ENCODE results near the gene RNF207. TPM values are rescaled to one million over a fixed set of nuclear protein-coding genes. Genes with fewer than 3 reads are reported as not detected.

Gene RNF207
- polyA plus RNA-seq, 1 donor = 32.9 TPM

DNA sequence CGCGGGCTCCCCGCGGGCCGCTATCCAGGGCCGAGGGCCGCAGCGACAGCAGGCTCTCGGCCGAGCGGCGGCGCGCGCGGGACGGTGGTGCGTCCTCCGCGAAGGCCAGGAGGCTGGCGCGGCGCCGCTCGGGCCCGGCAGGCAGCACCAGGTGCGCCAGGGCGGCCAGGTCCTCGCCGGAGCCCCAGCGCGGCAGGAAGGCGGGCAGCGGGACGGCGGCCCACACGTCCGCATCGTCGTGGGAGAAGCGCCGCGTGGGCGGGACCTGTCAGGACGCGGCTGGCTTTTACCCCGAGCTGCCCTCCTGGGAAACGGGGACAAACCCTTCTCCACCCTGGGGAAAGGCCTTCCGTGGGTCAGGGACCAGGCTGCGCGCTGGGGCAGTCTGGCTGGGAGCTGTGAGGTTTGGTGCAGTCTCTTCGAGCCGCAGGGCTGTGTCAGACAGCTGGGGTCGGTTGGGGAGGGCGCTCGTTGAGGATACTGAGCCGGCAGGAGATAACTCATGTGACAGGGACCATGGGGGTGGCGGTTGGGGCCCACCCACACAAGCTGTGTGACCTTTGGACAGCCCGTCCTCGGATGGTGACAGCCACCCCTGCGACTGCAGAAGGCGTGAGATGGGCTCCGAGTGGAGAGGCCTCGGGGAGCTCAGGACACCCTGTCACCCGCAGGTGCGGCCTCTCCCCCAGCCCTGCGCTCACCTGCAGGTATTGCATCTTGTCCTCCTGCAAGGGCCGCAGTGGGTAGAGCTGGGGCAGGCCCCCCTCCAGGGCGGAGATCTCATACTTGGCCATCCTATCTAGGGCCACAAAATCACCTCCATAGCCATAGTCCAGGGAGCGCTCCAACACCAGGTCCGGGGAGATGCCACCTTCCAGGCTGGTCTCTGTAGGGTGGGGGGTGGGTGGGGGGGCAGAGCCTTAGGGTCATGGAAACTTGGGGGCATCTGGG, 44.1 kb downstream of the RNF207 start:
- no peak for DNase-seq

DNA sequence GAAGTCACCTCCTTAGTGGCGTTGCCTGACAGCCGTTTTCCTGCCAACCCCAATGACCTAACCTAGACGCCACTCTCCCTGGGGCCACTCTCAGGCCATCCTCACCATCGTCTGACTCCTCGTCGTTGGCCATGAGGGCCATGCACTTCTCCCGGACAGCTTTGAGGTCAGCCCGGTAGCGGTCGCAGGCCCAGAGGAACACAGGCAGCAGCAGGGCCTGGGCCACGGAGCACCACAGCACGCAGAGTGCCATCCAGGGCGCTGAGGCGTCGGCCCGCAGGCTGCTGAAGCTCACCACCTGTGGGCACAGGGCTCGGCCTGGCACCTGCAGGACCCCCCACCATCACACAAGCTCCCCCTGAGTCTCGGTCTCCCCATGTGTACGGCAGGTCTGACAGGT, 45.3 kb downstream of the RNF207 start:
- no peak for DNase-seq

DNA sequence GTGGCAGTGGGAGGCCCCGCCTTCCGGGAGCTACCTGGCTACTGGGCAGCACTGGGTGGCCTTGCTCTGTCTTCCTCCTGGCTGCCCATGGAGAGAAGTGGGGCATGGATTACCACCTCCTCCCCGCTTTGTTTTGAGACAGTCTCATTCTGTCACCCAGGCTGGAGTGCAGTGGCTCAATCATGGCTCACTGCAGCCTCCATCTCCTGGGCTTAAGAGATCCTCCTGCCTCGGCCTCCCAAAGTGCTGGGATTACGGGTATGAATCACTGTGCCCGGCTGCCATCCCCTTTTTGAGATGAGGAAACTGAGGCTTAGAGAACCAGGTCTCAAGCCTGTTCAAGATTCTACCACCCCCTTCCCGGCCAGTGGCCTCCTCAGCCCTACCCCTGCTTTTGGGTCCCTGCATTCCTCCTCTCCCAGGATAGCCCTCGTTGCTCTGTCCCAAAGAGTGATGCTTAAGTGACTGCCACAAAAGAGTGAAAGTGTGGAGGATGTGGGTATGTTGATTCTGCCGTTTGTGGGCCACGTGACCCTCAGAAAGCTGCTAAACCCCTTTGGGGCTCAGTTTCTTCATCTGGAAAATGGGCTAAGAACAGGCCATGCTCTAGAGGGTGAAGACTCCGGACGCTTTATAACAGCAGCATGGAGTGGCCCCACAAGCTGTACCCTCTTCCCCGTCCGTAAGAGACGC, 45.9 kb downstream of the RNF207 start:
- no peak for DNase-seq

DNA sequence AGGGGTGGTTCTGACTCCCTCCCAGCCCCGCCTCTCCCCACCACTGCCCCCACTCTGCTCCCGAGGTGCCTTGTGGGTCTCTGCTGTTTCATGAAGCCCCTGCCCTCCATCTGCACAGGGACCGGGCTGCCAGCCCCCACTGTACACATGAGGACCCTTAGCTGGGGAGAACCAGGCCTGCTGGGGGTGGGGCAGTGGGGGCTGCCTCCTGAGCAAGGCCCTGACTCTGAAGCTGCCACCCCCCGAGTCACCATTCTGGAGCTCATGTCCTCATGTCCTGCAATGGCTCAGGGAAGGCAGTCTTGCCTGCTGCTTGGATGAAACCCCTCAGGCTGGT, 46.4 kb downstream of the RNF207 start:
- DNase-seq = no peak

DNA sequence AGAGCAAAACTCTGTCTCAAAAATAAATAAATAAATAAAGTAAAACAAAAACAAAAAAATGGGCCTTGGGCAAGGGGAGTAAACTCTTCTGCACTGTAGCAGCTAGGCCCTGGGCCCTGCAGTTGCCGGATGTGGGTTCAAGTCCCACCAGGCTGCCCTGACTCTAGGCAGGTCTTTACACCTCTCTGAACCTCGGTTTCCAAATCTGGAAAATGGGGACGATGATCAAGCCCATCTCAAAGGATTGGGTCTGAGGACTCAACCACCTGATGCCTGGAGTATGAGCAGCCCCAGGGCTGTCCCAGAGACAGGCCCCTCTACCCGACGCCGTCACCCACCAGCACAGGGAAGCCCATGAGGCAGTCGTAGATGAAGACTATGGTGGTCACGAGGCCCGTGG, 47.5 kb downstream of the RNF207 start:
- no peak for DNase-seq

DNA sequence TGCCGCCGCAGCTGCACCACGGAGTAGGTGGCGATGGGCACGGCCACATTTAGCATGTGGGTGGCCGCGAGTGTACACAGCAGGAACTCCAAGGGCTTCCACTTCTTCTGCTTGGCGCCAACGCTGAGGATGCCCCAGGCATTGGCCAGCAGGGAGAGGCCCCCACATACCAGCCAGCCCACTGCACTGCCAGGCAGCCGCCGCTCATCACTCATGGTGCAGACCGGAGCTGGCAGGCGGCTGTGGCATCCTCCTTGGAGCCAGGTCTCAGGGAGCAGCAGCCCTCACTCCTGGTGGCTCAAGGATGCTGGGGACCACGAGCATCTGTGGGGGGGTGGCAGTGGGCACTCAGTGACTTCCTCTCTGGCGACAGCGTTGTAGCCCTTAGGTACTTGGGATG, 48.8 kb downstream of the RNF207 start:
- no peak for DNase-seq

DNA sequence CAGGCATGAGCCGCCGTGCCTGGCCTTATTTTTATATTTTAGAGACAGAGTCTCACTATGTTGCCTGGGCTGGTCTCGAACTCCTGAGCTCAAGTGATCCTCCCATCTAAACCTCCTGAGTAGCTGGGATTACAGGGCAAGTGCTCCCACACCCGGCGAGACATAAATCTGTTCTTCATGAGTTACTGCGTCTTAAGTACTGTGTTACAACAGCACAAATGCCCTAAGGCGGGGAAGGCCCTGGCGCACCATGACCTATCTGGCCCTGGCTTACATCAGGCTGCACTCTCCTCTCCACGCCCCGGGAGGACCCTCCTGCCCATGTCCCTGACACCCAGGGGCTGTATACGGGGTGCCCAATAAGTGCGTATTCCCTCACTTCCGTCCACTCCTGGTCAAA, 50.7 kb downstream of the RNF207 start:
- no peak for DNase-seq

DNA sequence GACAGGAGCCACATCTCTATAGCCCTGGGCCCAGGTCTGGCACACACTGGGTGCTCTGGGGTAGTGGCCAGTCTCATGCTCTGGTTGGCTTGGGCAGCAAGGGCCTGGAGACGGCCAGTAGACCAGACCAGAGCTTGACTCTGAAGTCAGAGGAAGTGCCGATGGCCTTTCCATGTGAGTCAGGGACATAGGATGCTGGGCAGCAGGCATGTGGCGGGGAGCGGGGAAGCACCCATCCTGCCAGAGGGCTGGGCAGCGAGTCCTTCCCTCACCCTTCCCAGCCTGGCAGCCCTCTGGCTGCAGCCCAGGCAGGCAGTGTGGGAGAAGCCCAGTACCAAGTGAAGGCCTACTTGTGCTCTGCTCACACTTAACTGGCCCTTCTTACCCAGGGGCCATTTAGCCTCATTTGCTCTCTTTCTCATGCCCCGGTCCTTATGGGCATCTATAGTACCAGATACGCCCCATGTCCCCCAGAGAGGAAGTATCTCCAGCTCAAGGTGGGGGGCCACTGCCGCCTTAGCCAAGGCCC, 51.7 kb downstream of the RNF207 start:
- no peak for DNase-seq

DNA sequence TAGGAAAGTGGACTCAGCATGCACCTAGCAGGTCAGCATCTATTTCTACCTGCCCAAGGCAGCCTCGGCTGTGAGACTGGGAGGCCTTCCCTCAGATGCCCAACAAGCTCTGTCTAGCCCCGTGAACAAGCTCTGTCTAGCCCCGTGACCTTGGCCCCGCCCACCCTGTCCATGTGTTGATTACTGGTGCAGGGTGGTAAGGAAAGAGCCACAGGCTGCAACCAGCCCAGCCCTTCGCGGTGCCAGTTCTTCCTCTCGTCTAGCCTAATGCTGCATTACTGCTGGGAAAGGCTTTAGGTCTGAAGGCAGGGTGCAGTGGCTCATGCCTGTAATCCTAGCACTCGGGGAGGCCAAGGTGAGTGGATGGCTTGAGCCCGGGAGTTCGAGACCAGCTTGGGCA, 52.8 kb downstream of the RNF207 start:
- DNase-seq = no peak

DNA sequence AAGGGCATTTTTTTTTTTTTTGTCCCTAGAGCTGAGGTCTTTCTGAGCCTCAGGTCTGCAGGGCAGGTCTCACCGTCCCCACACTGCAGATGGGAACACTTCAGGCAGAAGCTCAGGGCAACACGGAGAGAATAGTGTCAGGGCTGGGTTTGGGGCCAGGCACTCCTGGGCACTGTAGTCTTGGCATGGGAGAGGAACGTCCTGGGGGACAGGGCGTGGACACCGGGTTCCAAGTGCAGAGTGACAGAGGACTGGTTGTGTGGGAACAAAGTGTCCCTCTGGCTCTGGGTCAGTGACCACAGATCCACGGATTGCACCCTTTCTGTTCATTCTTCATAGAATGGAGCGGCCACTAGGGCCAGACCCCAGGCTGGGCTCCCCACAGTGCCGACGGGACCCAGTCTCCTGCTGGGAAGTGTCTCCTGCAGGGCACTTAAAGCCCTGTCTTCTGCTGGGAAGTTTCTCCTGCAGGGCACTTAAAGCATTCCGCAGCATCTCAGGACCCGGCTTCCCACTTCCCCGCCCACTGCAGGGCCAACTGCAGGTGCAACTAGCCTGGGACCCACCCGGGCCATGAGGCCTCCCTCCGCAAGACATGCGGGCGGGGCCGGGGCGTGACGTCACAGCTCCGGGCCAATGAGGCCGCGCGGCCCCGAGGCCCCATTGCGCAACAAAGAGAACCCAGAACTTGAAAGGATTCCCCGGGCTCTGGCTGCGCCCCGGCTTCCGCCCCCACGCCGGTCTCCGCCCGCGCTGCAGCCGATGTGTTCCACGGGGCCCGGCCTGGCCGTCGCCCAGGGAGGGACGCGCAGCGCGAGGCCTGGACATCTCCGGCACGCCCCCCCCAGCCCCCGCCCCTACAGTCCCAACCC, 53.8 kb downstream of the RNF207 start:
- peak; percentile 73 for DNase-seq

DNA sequence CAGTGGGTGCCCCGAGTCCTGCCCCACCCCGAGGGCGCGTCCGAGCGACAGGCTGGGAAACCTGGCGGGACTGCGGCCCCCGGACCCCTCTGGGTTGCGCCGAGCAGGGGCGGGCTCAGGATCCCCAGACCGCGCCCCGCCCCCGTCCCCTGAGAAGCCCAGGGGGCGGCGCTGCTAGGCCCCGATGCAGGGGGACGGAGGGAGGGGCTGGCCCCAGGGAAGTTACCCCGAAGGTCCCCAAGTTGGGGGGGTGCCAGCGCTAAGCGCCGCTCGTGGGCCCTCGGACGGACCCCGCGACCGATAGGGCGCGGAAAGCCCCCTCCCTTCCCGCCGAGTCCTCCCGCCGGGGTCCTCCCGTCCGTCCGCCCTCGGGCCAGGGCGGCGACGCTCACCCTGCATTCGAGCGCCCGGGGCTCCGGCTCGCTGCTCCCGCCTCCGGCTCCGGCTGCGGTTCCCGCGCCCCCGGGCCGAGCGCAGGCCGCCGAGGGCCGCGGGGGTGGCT, 54.6 kb downstream of the RNF207 start:
- DNase-seq = no peak

DNA sequence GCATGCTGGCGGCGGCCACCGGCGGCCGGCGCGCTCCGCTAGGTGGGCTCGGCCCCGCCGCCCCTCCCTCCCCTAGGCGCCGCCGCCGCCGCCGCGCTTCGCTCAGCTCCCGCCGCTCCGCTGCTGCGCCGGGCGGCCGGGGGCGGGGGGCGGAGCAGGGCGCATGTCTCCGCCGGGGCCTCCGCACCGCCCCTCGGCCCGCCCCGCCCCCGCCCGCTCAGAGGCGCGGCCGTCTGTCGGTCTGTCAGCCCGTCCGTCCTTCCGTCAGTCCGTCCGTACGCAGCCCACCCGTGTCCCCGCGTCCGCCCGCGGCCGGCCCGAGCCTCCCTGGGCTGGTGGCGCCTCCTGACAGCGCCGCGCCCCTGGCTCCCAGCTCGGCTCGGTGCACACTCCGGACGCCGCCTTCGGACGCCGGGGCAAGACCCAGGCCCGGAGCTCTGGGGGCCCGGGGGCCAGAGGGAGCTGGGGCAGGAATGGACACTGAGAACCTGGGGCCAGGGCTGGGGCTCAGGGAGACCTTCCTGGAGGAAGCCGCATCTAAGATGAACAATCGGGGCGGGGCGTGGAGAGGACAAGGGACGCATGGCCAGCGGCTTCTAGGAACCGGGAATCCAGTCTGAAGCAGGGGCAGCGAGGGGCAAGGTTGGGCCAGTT, 55.2 kb downstream of the RNF207 start, which contains the start of gene GPR153:
GPR153 (minus strand) TSS at position 138 of the 654 bp plus-strand sequence. CDS start 6,193 bp downstream, outside the sequence.
- DNase-seq = no peak

DNA sequence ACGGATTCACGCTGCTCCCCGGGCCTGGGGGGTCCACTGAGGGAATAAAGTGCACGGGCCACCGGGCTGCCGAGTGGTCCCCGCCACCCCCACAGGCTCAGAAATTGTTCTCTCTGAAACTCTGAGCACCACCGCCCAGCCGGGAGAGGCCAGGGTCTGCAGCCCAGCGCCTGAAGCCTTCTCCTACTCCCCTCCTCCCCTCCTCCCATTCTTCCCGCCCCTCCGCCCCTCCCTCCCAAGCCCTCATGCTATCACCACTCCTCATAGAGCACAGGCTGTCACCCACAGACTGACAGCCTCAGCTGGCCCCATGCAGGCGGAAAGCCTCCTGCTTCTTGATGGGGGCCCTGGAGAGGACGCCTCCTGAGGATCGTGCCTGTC, 55.7 kb downstream of the RNF207 start:
- DNase-seq = no peak

DNA sequence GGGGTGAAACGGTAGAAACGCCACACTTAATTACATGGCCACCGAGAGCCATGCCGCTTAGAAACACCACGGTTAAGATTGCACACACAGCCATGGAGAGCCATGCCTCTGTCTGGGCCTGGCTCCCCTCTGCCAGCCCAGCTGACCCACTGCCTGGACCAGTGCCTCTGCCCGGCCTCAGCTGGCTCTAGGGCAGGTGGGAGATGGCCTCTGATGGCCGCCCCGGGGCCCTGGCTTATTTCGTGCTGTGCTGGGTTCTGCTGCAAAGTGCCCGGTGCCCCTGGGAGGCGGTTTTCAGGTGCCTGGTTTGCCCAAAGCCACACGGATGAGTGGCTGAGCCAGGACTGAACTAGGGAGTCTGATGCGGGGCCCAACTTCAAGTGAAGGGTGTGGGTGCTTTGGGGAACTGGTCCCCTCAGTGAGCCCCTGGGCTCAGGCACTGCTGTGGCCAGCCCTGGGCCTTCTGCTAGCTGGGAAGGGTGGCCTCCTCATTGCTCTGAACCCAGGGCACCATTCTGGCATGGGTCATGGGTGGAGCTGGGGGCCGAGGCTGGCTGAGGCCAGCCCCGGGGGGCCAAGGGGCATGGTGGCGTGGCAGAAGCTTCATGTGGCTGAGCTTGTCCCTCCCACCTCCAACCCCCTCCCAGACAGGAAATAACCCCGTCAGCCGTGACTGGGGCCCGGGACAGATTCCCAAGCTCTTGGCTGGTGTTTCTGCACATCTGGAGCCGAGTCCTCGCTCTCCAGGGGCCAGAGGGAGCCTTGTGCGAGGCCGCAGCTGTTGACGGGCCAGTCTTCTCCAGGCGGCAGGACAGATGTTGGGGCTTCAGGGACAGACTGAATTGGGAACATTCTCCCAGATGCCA, 56.9 kb downstream of the RNF207 start:
- peak; percentile 87 for DNase-seq

DNA sequence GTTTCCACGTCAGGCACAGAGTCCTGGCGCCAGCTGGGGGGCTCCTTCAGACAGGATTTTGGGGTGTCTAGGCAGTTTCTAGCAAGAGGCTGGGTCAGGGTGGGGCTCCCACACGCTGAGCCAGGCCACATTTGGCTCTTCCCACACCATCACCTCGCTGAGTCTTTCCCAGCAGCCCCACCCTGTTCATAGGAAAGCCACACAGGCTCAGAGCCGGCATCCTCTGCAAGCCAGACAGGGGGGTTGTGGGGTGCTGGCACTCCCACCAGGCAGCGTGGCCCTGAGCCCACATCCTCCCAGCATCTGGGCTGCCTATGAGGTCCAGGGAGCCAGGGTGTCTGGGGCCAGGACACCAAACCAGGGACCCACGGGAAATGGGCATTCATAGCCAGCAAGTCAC, 57.8 kb downstream of the RNF207 start:
- DNase-seq = no peak

DNA sequence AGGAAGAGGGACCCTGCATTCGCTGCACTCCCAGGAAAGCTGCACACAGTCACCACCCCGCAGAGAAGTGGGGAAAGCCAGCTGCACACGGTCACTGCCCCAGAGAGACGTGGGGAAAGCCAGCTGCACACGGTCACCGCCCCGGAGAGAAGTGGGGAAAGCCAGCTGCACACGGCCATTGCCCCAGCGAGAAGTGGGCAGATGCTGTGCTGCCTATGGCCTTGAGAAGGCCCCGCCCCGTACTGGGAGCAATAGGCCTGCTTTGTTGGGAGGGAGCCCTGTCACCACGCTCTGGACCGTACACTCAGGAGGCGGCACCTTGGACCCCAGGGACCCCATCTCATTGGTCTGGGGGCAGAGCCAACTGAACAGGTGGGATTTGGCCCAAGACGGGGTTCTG, 59.2 kb downstream of the RNF207 start:
- DNase-seq = no peak

DNA sequence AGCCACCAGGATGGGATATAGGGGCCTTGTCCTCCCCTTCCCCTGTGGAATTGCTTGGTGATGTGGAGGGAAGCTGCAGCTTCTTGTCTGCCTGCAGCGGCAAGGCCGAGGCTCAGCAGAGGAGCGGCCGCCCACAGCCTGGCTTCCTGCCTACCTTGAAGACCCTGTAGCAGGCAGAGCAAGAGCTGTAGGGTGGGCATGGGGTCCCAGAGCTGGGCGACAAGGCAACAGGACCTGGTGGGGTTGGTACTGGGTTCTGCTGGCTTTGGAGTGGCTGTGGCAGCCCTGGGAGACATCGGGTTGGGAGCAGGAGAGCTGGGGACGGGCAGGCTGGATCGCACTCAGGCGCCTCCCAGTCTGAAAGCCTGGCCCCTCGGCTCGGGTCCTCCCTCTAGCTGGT, 60.7 kb downstream of the RNF207 start:
- no peak for DNase-seq

DNA sequence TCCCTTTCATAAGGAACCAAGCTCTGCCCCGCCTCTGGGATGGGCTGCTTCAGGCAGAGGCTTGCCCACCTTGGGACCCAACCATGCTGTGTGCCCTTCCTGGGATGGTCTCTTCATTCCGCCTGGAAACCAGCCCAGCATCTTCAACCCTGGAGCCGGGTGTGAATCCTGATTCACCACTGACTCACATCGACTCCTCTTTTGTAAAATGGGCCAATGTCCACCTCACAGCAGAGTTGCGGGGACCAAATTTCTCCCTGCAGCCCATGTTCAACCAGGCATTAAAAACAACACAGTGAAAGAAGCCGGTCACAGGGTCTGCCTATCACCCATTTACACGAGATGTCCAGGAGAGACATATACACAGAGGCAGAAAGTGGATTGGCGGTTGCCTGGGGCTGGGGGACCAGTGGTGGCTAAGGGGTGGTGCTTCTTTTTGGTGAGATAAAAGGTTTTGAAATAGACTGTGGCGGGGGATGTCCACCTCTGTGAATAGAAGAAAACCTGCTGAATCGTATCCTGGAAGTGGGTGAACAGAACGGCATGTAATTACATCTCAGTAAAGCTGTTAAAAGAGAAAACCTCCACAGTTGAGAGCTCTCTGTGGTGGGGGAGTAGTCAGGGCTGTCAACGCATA, 61.9 kb downstream of the RNF207 start:
- DNase-seq = no peak

DNA sequence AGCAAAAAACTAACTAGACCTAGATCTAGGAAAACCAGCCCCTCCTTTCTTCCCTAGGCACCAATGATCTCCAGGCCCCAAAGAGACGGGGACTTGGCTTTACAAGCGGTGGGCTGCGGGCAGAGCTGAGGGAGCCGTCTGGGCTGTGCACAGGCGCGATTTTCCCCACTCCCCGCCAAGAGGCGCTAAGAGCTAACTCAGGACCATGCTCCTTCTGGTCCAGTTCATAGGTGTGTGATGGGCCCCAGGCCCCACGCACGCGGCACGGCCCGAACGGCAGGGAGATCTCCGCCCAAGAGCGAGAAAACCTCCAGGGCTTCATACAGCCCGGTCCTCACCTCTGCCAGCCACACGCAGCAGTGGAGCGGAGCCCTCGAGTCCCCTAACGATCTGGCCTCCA, 62.5 kb downstream of the RNF207 start:
- no peak for DNase-seq

DNA sequence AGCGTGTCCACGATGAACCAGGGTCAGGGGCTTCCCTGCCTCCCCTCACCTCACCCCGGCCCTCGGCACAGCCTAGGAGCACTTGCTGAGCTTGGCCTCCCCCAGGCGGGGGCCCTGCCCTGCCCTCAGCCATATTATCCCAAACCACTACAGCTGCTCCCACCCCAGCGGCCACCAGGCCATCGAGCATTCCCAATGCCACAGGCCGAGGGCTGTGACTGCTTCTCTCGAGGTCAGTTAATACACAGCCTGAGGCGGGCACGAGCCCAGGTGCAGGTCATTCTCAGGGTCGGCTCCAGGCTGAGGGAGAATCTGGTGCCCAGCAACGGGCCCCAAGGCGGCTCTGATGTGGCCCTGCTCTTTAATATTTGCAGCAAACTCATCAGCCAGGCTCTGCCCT, 63.4 kb downstream of the RNF207 start:
- DNase-seq = no peak

Measured in hindlimb muscle (tissue), 1 donor.